Upper lobe of right lung (tissue), 1 donor: ENCODE data around the gene SHQ1. TPM values are rescaled to one million over a fixed set of nuclear protein-coding genes. Genes with fewer than 3 reads are reported as not detected.

ENCODE experiments used
- ATAC-seq: fragments of 200-7000 bp; cut with Tn5 transposase; one replicate; pipeline ENCODE4 v1.9.1; 2020; ENCODE audit warnings: mild to moderate bottlenecking, moderate library complexity
- DNase-seq: peaks from one replicate; pipeline ENCODE4 v3.0.0-alpha.2; 2020
- H3K27ac ChIP-seq: fragments of 200-600 bp; one replicate; pipeline ENCODE4 v1.8.0; 2022
- H3K27me3 ChIP-seq: fragments of 200-600 bp; one replicate; pipeline ENCODE4 v1.8.0; 2022; ENCODE audit warnings: mild to moderate bottlenecking
- H3K36me3 ChIP-seq: fragments of 200-600 bp; one replicate; pipeline ENCODE4 v1.8.0; 2022
- H3K4me1 ChIP-seq: fragments of 200-600 bp; one replicate; pipeline ENCODE4 v1.8.0; 2022
- H3K4me3 ChIP-seq: fragments of 200-600 bp; one replicate; pipeline ENCODE4 v1.8.0; 2022; ENCODE audit warnings: mild to moderate bottlenecking
- H3K9me3 ChIP-seq: fragments of 200-600 bp; one replicate; pipeline ENCODE4 v1.8.0; 2022
- CTCF ChIP-seq: fragments of 200-600 bp; IDR thresholded peaks from one replicate; pipeline ENCODE4 v1.8.0; 2022; ENCODE audit warnings: antibody characterized with exemption
- intact Hi-C: fragments of 100-400 bp; cut with DNase I; formaldehyde crosslinking; loops from one replicate; pipeline ENCODE4 v1.11.0; 2022
- total RNA-seq: library from RNA; stranded (reverse); fragmentation: NEBNext Ultra II Directional; extraction: Animal tissue kit (Norgen Biotek cat#: 25700); gene quantifications from one replicate; pipeline ENCODE4 v1.2.1, GENCODE V29; 2021
- donor health status: DM: no; HTN: yes; CAD: no; lungs with severe emphysema.

The SHQ1 gene
- total RNA-seq, 1 donor from 2014 or later = 17.3 TPM

DNA sequence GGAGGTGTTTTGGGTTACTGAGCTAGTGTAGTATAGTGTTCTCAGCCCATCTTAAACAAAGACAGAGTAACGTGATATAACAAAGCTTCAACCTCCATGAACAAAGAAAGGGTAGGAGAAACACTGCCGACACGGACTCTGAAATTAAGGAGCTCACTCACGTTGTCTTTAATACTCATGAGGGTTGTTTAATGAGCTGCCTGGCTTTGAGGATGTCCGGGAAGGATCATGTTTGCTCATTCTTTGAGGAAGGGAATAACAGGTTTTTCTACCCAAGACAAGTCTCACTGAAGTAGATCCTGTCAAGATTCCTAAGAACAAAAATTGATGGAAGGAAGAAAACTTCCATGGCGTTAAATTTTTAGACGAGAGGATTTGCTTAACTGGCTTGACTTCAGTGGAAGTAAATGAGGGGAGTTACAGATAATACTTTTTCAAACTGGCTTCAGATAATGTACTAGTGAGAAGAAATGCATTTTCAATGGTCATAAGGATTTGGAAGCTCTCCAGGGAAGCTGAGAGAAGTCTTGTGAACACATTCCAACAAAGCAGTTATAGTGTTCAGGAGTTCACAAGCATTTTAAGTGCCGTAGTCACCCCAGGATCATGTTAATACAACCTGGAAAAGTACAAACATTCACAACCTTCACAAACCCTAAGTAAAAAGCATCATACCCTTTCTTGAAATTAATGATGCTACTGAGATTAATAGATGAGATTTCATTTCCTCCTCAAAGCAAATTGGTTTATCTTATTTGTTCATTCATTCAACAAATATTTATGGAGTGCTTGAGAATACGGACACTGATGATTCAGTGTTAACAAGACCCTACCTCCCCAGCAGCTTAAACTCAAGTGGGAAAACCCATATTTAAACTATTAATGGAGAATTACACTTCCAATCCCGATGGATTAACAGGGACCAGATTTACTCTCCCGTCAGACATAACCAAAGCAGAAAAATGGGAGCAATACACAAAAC, 101.5 kb downstream of the SHQ1 start:
- Histone ChIP-seq H3K4me3 (no peak overlapping the region), H3K27me3 (no peaks in the 10 kb centered on the region), H3K27ac (no peak overlapping the region), H3K9me3 (no peaks in the 10 kb centered on the region), H3K4me1 (no peaks in the 10 kb centered on the region), H3K36me3 (no peaks in the 10 kb centered on the region)
- DNase-seq (no peak), ATAC-seq (no peak)
- intact Hi-C loops = no loop called here
- TF ChIP-seq CTCF = no peak

- Histone ChIP-seq H3K36me3 (no peaks in the 10 kb centered on the region), H3K4me1 (no peaks in the 10 kb centered on the region), H3K27ac (no peak overlapping the region), H3K27me3 (no peaks in the 10 kb centered on the region), H3K9me3 (no peaks in the 10 kb centered on the region), H3K4me3 (no peak overlapping the region)
- TF ChIP-seq CTCF = no peak
- ATAC-seq (no peak), DNase-seq (no peak)
- intact Hi-C loops = no loop called here
These were observed 102.9 kb downstream of the SHQ1 start for GRCh38 chr3:72745146-72745999.

DNA sequence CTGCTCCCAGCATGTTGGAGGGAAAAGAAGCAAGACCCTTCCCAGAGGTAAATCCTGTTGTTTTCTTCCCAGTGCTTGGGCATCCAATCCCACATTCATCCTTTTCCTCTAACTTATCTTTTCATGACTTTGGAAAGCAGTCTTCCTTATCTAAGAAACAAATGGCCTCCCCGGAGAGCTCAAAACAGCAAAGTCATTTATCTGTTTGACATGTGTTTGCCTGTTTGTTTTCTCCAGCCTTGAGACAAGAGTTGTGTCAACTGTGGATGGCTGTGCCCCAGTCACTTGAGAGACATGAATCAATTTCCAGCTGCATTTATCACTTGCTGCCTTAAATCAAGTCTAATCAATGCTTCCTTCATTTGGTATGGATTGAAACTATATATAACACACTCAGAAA, 103.9 kb downstream of the SHQ1 start:
- H3K4me1 ChIP-seq = no peaks in the 10 kb centered on the region
- no peak overlapping the region for H3K4me3 ChIP-seq
- H3K36me3 ChIP-seq = no peaks in the 10 kb centered on the region
- no peaks in the 10 kb centered on the region for H3K27me3 ChIP-seq
- no peak overlapping the region for H3K27ac ChIP-seq
- H3K9me3 ChIP-seq = no peaks in the 10 kb centered on the region
- DNase-seq (no peak), ATAC-seq (no peak)
- no peak for TF ChIP-seq CTCF
- intact Hi-C loops = no loop called here

DNA sequence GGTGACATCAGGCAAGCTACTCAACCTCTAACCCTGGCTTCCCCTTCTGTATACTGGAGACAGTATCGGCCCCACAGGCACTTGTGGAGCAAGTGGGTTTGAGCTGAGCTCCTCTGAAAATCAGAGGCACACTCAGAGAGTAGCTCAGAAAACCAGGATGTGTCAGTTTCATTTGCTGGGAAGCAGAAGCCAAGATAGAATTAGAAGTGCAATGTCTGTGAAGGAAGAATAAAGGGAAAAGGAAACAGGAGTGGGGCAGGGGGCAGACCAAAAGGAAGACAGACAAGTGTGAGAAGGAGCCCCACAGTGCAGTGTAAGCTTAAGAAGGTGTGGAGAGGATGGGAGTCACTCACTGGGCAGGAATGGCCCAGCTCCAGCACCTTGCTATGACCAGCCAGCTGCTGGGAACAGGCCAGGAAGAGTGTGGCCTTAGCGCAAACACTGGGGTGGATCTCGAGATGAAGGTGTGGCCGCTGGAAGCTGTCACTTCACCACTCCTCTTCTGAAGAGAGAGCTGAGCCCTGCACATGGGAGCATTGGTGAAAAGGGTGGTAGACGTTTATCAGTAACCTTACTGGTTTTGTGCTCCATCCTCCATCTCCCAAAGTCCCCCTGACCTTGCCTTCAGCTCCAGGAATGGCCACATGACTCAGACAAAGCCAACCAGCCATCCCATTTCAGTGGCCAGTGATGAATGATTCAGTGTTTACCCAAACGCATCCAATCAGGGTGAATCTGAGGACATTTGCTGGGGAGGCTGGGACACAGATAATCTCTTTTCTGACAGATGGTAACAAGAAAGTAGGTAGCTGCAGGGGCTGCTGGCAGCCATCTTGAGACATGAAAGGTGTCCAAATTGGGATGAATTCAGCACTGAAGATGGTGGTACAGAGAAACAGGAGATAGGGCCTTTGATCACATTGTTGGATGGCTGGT, 108.4 kb downstream of the SHQ1 start:
- Histone ChIP-seq H3K4me1 (peaks cover 3% of the 10 kb centered on the region), H3K4me3 (no peak overlapping the region), H3K9me3 (no peaks in the 10 kb centered on the region), H3K27ac (no peak overlapping the region), H3K27me3 (peaks cover 9% of the 10 kb centered on the region), H3K36me3 (no peaks in the 10 kb centered on the region)
- ATAC-seq (no peak), DNase-seq (no peak)
- intact Hi-C loops = no loop called here
- no peak for TF ChIP-seq CTCF
